ENCODE data around the gene RERE. TPM values are rescaled to one million over a fixed set of nuclear protein-coding genes. Genes with fewer than 3 reads are reported as not detected.

RERE gene
- polyA plus RNA-seq, 1 of the 3 experiments (the other 2 are of a cell fraction), result 8.1 TPM

DNA sequence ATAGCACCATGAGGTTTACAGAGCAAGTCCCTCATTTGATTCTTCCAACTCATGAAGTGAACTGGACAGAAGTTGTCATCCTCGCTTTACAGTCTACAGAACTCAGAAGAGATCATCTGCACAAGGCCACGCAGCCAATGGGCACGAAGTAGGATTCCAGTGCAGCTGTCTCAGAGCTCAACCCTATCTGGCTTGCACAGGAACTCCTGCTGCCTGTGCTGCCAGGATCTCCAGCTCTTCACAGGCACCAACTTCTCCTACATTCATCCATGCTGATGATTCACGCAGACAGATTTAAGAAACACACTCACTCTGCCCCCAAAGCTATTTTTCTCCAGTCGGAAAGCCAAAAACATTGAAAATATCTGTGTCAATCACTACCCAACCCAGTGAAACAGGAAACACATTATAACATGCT is 157.0 kb downstream of the RERE start:
- peaks cover 71% of the 10 kb centered on the region for H3K79me2 ChIP-seq (ENCODE audit: insufficient read depth)
- H3K9ac ChIP-seq, result peak overlapping the region; percentile 70; the same call in 1 of the 2 replicates
- H4K20me1 ChIP-seq (ENCODE audit: insufficient read depth), result peaks cover 3% of the 10 kb centered on the region; the same call in 1 of the 2 replicates
- H3F3A ChIP-seq (replicated peaks; ENCODE audit: insufficient read depth), result peaks cover 51% of the 10 kb centered on the region
- no peaks in the 10 kb centered on the region for H3K9me2 ChIP-seq
- CTCF ChIA-PET, result interaction anchor here (1.9 to 6.0 kb wide), 3 partner anchors 12 to 99 kb away, joined by 6 to 49 read pairs (median 7); no protein-coding TSS in a partner anchor
- H3K4me1 ChIP-seq (ENCODE audit: control insufficient read depth in 1 of 2, insufficient read depth in 2 of 2, low read depth in 1 of 2, low read length in 1 of 2), result peaks cover 27 to 46% of the 10 kb centered on the region in 2 experiments
- peak overlapping the region in 1 of 2 experiments; percentile 12; a peak in 1 of 4 replicates for H3K4me3 ChIP-seq (ENCODE audit: low read depth in 2 of 2, low read length in 1 of 2)
- 22% methylated on average over 5 of the region's 5 CpGs for WGBS (ENCODE audit: low lambda C conversion rate)
- no peaks in the 10 kb centered on the region for H3K36me3 ChIP-seq (replicated peaks in 1 of 2; ENCODE audit: control insufficient read depth in 1 of 2, insufficient read depth in 2 of 2, low read length in 1 of 2)
- no peak overlapping the region; the same call in 1 of the 2 replicates for H2AFZ ChIP-seq (ENCODE audit: low read depth)
- peak; percentile 17 for DNase-seq
- H3K27me3 ChIP-seq (ENCODE audit: insufficient read depth), result no peaks in the 10 kb centered on the region
- peak overlapping the region; percentile 67 for H3K4me2 ChIP-seq
- peak overlapping the region; percentile 71 to 96 for H3K27ac ChIP-seq (ENCODE audit: low read depth in 2 of 2, low read length in 1 of 2)
- POLR2A ChIA-PET, result interaction anchor here (1.1 kb wide), 1 partner anchor 9 kb away, joined by 3 read pairs; no protein-coding TSS in a partner anchor
- no peaks in the 10 kb centered on the region for H3K9me3 ChIP-seq
- TF ChIP-seq, protein P1, sequence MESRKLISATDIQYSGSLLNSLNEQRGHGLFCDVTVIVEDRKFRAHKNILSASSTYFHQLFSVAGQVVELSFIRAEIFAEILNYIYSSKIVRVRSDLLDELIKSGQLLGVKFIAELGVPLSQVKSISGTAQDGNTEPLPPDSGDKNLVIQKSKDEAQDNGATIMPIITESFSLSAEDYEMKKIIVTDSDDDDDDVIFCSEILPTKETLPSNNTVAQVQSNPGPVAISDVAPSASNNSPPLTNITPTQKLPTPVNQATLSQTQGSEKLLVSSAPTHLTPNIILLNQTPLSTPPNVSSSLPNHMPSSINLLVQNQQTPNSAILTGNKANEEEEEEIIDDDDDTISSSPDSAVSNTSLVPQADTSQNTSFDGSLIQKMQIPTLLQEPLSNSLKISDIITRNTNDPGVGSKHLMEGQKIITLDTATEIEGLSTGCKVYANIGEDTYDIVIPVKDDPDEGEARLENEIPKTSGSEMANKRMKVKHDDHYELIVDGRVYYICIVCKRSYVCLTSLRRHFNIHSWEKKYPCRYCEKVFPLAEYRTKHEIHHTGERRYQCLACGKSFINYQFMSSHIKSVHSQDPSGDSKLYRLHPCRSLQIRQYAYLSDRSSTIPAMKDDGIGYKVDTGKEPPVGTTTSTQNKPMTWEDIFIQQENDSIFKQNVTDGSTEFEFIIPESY (IDR thresholded peaks at IDR 0.05; ENCODE audit: borderline replicate concordance, low read depth), result 0 out of 2 replicates have a peak, but pooled peaks have one; percentile 10
- TF ChIP-seq RAD21 (IDR thresholded peaks at IDR 0.05; ENCODE audit: low read length) (0 out of 2 replicates have a peak, but pooled peaks have one; percentile 3), JUND (IDR thresholded peaks at IDR 0.05) (peak; percentile 71), EP300 (IDR thresholded peaks at IDR 0.05; ENCODE audit: borderline replicate concordance in 1 of 2, low read depth in 1 of 2, low read length in 1 of 2) (peak in 1 of 2 experiments; percentile 34; a peak in 1 of 4 replicates), NRF1 (IDR thresholded peaks at IDR 0.05; ENCODE audit: low read depth, low read length) (no peak), TCF12 (IDR thresholded peaks at IDR 0.05) (peak; percentile 79), ELF1 (IDR thresholded peaks at IDR 0.05) (no peak), FOXJ3 (CRISPR knock-in tag; IDR thresholded peaks at IDR 0.05) (no peak), FOXM1 (IDR thresholded peaks at IDR 0.05; ENCODE audit: low read depth) (no peak), NFIC (IDR thresholded peaks at IDR 0.05; ENCODE audit: borderline replicate concordance) (peak; percentile 42; the same call in 1 of the 2 replicates), MEF2A (IDR thresholded peaks at IDR 0.05; ENCODE audit: borderline replicate concordance, low read depth) (no peak; the same call in 1 of the 2 replicates), CHD2 (IDR thresholded peaks at IDR 0.05; ENCODE audit: low read length, partially characterized antibody) (no peak), POLR2AphosphoS5 (IDR thresholded peaks at IDR 0.05; ENCODE audit: low read depth, low read length) (peak; percentile 32; the same call in 1 of the 2 replicates), RXRA (IDR thresholded peaks at IDR 0.05; ENCODE audit: borderline replicate concordance, low read depth) (no peak), YY1 (IDR thresholded peaks at IDR 0.05; ENCODE audit: low read depth) (no peak), FOSL2 (IDR thresholded peaks at IDR 0.05; ENCODE audit: borderline replicate concordance, low read depth) (peak; percentile 78), TAF1 (IDR thresholded peaks at IDR 0.05; ENCODE audit: borderline replicate concordance, low read depth, low read length) (no peak; the same call in 1 of the 2 replicates), SIN3A (IDR thresholded peaks at IDR 0.05; ENCODE audit: borderline replicate concordance, low read depth, low read length) (peak; percentile 17; the same call in 1 of the 2 replicates)
- TF ChIP-seq, protein P2, sequence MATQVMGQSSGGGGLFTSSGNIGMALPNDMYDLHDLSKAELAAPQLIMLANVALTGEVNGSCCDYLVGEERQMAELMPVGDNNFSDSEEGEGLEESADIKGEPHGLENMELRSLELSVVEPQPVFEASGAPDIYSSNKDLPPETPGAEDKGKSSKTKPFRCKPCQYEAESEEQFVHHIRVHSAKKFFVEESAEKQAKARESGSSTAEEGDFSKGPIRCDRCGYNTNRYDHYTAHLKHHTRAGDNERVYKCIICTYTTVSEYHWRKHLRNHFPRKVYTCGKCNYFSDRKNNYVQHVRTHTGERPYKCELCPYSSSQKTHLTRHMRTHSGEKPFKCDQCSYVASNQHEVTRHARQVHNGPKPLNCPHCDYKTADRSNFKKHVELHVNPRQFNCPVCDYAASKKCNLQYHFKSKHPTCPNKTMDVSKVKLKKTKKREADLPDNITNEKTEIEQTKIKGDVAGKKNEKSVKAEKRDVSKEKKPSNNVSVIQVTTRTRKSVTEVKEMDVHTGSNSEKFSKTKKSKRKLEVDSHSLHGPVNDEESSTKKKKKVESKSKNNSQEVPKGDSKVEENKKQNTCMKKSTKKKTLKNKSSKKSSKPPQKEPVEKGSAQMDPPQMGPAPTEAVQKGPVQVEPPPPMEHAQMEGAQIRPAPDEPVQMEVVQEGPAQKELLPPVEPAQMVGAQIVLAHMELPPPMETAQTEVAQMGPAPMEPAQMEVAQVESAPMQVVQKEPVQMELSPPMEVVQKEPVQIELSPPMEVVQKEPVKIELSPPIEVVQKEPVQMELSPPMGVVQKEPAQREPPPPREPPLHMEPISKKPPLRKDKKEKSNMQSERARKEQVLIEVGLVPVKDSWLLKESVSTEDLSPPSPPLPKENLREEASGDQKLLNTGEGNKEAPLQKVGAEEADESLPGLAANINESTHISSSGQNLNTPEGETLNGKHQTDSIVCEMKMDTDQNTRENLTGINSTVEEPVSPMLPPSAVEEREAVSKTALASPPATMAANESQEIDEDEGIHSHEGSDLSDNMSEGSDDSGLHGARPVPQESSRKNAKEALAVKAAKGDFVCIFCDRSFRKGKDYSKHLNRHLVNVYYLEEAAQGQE (IDR thresholded peaks at IDR 0.05; ENCODE audit: low read depth, low read length), result no peak
- TF ChIP-seq, protein P3, sequence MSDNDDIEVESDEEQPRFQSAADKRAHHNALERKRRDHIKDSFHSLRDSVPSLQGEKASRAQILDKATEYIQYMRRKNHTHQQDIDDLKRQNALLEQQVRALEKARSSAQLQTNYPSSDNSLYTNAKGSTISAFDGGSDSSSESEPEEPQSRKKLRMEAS (IDR thresholded peaks at IDR 0.05; ENCODE audit: low read depth), result peak; percentile 76
- TF ChIP-seq, protein P4, sequence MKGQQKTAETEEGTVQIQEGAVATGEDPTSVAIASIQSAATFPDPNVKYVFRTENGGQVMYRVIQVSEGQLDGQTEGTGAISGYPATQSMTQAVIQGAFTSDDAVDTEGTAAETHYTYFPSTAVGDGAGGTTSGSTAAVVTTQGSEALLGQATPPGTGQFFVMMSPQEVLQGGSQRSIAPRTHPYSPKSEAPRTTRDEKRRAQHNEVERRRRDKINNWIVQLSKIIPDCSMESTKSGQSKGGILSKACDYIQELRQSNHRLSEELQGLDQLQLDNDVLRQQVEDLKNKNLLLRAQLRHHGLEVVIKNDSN (IDR thresholded peaks at IDR 0.05; ENCODE audit: borderline replicate concordance, low read depth), result no peak
- TF ChIP-seq, protein P5, sequence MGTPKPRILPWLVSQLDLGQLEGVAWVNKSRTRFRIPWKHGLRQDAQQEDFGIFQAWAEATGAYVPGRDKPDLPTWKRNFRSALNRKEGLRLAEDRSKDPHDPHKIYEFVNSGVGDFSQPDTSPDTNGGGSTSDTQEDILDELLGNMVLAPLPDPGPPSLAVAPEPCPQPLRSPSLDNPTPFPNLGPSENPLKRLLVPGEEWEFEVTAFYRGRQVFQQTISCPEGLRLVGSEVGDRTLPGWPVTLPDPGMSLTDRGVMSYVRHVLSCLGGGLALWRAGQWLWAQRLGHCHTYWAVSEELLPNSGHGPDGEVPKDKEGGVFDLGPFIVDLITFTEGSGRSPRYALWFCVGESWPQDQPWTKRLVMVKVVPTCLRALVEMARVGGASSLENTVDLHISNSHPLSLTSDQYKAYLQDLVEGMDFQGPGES (IDR thresholded peaks at IDR 0.05; ENCODE audit: low read depth, low read length), result no peak
- TF ChIP-seq, protein P6, sequence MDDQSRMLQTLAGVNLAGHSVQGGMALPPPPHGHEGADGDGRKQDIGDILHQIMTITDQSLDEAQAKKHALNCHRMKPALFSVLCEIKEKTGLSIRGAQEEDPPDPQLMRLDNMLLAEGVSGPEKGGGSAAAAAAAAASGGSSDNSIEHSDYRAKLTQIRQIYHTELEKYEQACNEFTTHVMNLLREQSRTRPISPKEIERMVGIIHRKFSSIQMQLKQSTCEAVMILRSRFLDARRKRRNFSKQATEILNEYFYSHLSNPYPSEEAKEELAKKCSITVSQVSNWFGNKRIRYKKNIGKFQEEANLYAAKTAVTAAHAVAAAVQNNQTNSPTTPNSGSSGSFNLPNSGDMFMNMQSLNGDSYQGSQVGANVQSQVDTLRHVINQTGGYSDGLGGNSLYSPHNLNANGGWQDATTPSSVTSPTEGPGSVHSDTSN (IDR thresholded peaks at IDR 0.05), result peak; percentile 72
- TF ChIP-seq, protein P7, sequence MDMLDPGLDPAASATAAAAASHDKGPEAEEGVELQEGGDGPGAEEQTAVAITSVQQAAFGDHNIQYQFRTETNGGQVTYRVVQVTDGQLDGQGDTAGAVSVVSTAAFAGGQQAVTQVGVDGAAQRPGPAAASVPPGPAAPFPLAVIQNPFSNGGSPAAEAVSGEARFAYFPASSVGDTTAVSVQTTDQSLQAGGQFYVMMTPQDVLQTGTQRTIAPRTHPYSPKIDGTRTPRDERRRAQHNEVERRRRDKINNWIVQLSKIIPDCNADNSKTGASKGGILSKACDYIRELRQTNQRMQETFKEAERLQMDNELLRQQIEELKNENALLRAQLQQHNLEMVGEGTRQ (IDR thresholded peaks at IDR 0.05; ENCODE audit: borderline replicate concordance, low read depth, low read length), result no peak

Measured in SK-N-SH (cell line).